Measurements from ENCODE around the gene BRINP1.

The BRINP1 gene, protein sequence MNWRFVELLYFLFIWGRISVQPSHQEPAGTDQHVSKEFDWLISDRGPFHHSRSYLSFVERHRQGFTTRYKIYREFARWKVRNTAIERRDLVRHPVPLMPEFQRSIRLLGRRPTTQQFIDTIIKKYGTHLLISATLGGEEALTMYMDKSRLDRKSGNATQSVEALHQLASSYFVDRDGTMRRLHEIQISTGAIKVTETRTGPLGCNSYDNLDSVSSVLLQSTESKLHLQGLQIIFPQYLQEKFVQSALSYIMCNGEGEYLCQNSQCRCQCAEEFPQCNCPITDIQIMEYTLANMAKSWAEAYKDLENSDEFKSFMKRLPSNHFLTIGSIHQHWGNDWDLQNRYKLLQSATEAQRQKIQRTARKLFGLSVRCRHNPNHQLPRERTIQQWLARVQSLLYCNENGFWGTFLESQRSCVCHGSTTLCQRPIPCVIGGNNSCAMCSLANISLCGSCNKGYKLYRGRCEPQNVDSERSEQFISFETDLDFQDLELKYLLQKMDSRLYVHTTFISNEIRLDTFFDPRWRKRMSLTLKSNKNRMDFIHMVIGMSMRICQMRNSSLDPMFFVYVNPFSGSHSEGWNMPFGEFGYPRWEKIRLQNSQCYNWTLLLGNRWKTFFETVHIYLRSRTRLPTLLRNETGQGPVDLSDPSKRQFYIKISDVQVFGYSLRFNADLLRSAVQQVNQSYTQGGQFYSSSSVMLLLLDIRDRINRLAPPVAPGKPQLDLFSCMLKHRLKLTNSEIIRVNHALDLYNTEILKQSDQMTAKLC

DNA sequence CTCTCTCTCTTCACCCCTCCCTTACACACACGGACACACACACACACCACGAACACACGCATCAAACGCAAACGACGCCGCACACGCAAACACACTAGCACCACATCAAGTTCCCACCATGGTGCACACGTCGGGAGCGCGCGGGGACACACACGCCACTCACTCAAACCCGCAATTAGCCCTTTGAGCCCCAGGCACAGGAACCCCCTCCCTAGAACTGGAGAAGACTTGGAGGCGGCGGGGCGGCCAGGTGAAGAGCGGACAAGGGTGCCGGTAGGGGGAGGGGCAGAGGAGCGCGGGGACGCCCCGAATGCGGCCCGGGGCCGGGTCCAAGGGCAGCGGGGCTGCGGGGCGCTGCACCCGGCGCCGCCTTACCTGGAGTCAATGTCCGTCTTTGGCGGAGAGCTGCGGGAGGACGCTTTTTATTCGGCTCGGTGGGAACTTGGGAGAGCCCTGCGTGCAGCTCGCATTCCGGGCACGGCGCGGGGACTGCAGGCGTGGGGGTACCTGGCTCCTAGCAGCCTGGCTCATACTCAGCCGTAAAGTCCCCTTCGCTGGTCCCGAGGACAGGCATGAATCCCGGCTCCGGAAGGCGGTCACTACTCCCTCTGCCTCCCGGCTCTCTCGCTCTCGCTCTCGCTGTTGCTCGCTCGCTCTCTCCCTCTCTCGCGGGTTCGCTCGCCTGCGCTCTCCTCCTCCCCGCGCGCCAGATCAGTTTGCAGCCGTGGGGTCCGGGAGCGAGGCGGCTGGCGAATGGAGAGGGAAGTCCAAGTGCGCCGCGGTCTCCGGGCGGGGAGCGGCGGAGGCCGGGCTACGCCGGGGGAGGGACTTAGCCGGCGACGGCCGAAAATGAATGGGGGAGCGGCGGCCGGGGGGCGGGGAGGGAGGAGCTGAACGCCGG, at the start of gene BRINP1:
Gene BRINP1, minus strand, starts transcription at position 755 of the 901 bp plus-strand sequence. CDS start 56,080 bp downstream, outside the sequence.
- H3K4me1 ChIP-seq (ENCODE audit: control insufficient read depth, insufficient read depth, low read length): no peaks in the 10 kb centered on the region
- H3K36me3 ChIP-seq (ENCODE audit: control insufficient read depth in 2 of 2, insufficient read depth in 1 of 2, low read length in 2 of 2): no peaks in the 10 kb centered on the region
- no peaks in the 10 kb centered on the region for H3K9me3 ChIP-seq (ENCODE audit: control insufficient read depth, insufficient read depth, low read depth, low read length)
- TF ChIP-seq ZXDB (tag by site-specific recombination; IDR thresholded peaks at IDR 0.05): no peak
- TF ChIP-seq ZNF311 (tag by site-specific recombination; IDR thresholded peaks at IDR 0.05; ENCODE audit: borderline replicate concordance): no peak
- no peak for TF ChIP-seq ZBTB8A (tag by site-specific recombination; IDR thresholded peaks at IDR 0.05)
- TF ChIP-seq, protein P1, sequence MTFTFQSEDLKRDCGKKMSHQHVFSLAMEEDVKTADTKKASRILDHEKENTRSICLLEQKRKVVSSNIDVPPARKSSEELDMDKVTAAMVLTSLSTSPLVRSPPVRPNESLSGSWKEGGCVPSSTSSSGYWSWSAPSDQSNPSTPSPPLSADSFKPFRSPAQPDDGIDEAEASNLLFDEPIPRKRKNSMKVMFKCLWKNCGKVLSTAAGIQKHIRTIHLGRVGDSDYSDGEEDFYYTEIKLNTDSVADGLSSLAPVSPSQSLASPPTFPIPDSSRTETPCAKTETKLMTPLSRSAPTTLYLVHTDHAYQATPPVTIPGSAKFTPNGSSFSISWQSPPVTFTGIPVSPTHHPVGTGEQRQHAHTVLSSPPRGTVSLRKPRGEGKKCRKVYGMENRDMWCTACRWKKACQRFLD (tag by site-specific recombination; IDR thresholded peaks at IDR 0.05): no peak
- TF ChIP-seq GLIS2 (tag by site-specific recombination; IDR thresholded peaks at IDR 0.05): no peak
- TF ChIP-seq ZNF146 (tag by site-specific recombination; IDR thresholded peaks at IDR 0.05): no peak
- no peak for TF ChIP-seq SALL2 (tag by site-specific recombination; IDR thresholded peaks at IDR 0.05; ENCODE audit: borderline replicate concordance)
- TF ChIP-seq ZNF223 (tag by site-specific recombination; IDR thresholded peaks at IDR 0.05): no peak
- peak within 1 kb of the TSS; percentile 23 for H3K4me3 ChIP-seq (ENCODE audit: low read depth, low read length)
- CTCF ChIA-PET: no interaction called here
- H3K27ac ChIP-seq (ENCODE audit: extremely low read depth, low read depth, low read length): no peak within 1 kb of the TSS
- POLR2A ChIA-PET: no interaction called here

DNA sequence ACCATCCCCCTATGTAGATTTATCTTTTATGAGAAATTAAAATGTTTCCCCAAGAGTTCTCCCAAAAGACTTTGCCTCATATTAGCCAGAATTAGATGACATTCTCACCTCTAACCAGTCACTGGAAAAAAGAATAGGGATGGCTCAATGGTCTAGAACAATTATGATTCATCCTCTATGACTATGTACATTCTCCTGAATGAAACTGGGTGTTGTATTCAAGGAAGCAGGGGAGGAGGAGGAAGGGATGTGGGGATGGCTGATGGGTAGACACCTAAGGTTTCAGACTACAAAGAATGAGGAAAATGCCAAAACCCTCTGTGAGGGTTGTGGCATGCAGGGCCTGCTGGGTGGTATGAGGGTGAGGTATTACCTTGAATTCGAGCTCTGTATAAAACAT, 49.5 kb upstream of the BRINP1 start:
- ChIA-PET CTCF (no interaction called here), POLR2A (no interaction called here)
- TF ChIP-seq ZNF19 (tag by site-specific recombination; IDR thresholded peaks at IDR 0.05; ENCODE audit: low read depth): no peak
- TF ChIP-seq ZNF157 (tag by site-specific recombination; IDR thresholded peaks at IDR 0.05): no peak
- no peak for TF ChIP-seq ZNF23 (tag by site-specific recombination; IDR thresholded peaks at IDR 0.05; ENCODE audit: borderline replicate concordance)
- TF ChIP-seq, protein P2, sequence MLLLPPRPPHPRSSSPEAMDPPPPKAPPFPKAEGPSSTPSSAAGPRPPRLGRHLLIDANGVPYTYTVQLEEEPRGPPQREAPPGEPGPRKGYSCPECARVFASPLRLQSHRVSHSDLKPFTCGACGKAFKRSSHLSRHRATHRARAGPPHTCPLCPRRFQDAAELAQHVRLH (tag by site-specific recombination; IDR thresholded peaks at IDR 0.05): no peak
- TF ChIP-seq, protein P3, sequence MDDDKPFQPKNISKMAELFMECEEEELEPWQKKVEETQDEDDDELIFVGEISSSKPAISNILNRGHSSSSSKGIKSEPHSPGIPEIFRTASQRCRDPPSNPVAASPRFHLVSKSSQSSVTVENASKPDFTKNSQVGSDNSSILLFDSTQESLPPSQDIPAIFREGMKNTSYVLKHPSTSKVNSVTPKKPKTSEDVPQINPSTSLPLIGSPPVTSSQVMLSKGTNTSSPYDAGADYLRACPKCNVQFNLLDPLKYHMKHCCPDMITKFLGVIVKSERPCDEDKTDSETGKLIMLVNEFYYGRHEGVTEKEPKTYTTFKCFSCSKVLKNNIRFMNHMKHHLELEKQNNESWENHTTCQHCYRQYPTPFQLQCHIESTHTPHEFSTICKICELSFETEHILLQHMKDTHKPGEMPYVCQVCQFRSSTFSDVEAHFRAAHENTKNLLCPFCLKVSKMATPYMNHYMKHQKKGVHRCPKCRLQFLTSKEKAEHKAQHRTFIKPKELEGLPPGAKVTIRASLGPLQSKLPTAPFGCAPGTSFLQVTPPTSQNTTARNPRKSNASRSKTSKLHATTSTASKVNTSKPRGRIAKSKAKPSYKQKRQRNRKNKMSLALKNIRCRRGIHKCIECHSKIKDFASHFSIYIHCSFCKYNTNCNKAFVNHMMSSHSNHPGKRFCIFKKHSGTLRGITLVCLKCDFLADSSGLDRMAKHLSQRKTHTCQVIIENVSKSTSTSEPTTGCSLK (tag by site-specific recombination; IDR thresholded peaks at IDR 0.05): no peak
- TF ChIP-seq, protein P4, sequence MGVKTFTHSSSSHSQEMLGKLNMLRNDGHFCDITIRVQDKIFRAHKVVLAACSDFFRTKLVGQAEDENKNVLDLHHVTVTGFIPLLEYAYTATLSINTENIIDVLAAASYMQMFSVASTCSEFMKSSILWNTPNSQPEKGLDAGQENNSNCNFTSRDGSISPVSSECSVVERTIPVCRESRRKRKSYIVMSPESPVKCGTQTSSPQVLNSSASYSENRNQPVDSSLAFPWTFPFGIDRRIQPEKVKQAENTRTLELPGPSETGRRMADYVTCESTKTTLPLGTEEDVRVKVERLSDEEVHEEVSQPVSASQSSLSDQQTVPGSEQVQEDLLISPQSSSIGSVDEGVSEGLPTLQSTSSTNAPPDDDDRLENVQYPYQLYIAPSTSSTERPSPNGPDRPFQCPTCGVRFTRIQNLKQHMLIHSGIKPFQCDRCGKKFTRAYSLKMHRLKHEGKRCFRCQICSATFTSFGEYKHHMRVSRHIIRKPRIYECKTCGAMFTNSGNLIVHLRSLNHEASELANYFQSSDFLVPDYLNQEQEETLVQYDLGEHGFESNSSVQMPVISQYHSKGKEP (tag by site-specific recombination; IDR thresholded peaks at IDR 0.05): no peak
- no peak for TF ChIP-seq ZNF404 (tag by site-specific recombination; IDR thresholded peaks at IDR 0.05)
- TF ChIP-seq, protein P5, sequence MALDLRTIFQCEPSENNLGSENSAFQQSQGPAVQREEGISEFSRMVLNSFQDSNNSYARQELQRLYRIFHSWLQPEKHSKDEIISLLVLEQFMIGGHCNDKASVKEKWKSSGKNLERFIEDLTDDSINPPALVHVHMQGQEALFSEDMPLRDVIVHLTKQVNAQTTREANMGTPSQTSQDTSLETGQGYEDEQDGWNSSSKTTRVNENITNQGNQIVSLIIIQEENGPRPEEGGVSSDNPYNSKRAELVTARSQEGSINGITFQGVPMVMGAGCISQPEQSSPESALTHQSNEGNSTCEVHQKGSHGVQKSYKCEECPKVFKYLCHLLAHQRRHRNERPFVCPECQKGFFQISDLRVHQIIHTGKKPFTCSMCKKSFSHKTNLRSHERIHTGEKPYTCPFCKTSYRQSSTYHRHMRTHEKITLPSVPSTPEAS (tag by site-specific recombination; IDR thresholded peaks at IDR 0.05): no peak
- no peak for TF ChIP-seq HOXA7 (CRISPR knock-in tag; IDR thresholded peaks at IDR 0.05; ENCODE audit: borderline replicate concordance)
- TF ChIP-seq ZNF37A (tag by site-specific recombination; IDR thresholded peaks at IDR 0.05): no peak
- Histone ChIP-seq H3K9me3 (ENCODE audit: control insufficient read depth, insufficient read depth, low read depth, low read length) (no peaks in the 10 kb centered on the region), H3K27ac (ENCODE audit: extremely low read depth, low read depth, low read length) (no peak overlapping the region), H3K4me3 (ENCODE audit: low read depth, low read length) (no peak overlapping the region), H3K4me1 (ENCODE audit: control insufficient read depth, insufficient read depth, low read length) (no peaks in the 10 kb centered on the region), H3K36me3 (ENCODE audit: control insufficient read depth in 2 of 2, insufficient read depth in 1 of 2, low read length in 2 of 2) (no peaks in the 10 kb centered on the region)
